Large intestine (tissue), 12 donors: ENCODE results near the gene CYP4F2. TPM values are rescaled to one million over a fixed set of nuclear protein-coding genes. Genes with fewer than 3 reads are reported as not detected.
"Not testable (repeated sequence)": the region's sequence is repeated elsewhere in the genome, so short reads cannot be mapped to it uniquely, and the experiment has no call there.

Source experiments
- DNase-seq, 2 donors: peaks; one replicate each; pipeline versions ENCODE4 v3.0.0 to v3.0.0-alpha.2; 2013
- H3K27ac ChIP-seq: one replicate; pipeline ENCODE4 v1.5.1; 2013; ENCODE audit warnings: low read length
- H3K27me3 ChIP-seq: 2 replicates; pipeline ENCODE4 v1.6.1; 2013; ENCODE audit warnings: low read length; ENCODE audit not compliant: control insufficient read depth, insufficient read depth
- H3K36me3 ChIP-seq: 2 replicates; pipeline ENCODE4 v1.6.1; 2013; ENCODE audit warnings: low read length; ENCODE audit not compliant: control insufficient read depth, insufficient read depth
- H3K4me1 ChIP-seq: one replicate; pipeline ENCODE4 v1.6.1; 2013; ENCODE audit warnings: low read length; ENCODE audit not compliant: control insufficient read depth, insufficient read depth
- H3K4me3 ChIP-seq: one replicate; pipeline ENCODE4 v1.5.1; 2013; ENCODE audit warnings: low read length
- H3K9me3 ChIP-seq: one replicate; pipeline ENCODE4 v1.6.1; 2013; ENCODE audit warnings: mild to moderate bottlenecking, low read depth, low read length, moderate library complexity; ENCODE audit not compliant: control insufficient read depth
- WGBS: methylation state at CpG from one replicate; pipeline ENCODE4 v1.1.5; 2013; ENCODE audit warnings: low lambda C conversion rate; ENCODE audit not compliant: insufficient coverage; 5-methylcytosine and 5-hydroxymethylcytosine counted together
- long read RNA-seq, 11 donors: transcript quantifications; one replicate each; lab custom pipeline, GENCODE V29; 2026
- polyA plus RNA-seq: library from polyadenylated mRNA; unstranded; fragments of 120-200 nt; gene quantifications from one replicate; pipeline ENCODE4 v1.2.1, GENCODE V29; 2013

Gene CYP4F2
- polyA plus RNA-seq = 1.6 TPM
- long read RNA-seq, donor 1 = 0 reads
- long read RNA-seq, donor 2 = 0 reads
- long read RNA-seq, donor 3 = 0 reads
- long read RNA-seq, donor 4 = 0 reads
- long read RNA-seq, donor 5 = 0 reads
- long read RNA-seq, donor 6 = 0 reads
- long read RNA-seq, donor 7 = 0 reads
- long read RNA-seq, donor 8, partial matches to known transcripts = 0 of 1 reads
- long read RNA-seq, donor 8, other reads (novel, unspliced or antisense) = 0 of 1 reads
- long read RNA-seq, donor 9 = 0 reads
- long read RNA-seq, donor 10 = 0 reads
- long read RNA-seq, donor 11 = 0 reads

- no peak within 1 kb of the TSS for H3K27ac ChIP-seq
- H3K4me3 ChIP-seq = no peak within 1 kb of the TSS
- H3K4me1 ChIP-seq = no peaks in the 10 kb centered on the region
- peaks cover 10% of the 10 kb centered on the region for H3K27me3 ChIP-seq
- WGBS = no CpG with 5 or more reads among the region's 3 CpGs
- DNase-seq = peak in 1 of 2 donors; percentile 12
- H3K9me3 ChIP-seq = no peaks in the 10 kb centered on the region
- no peaks in the 10 kb centered on the region for H3K36me3 ChIP-seq
Measured at GRCh38 chr19:15897738-15898276, at the start of gene CYP4F2. CYP4F2 (minus strand) TSS chr19:15898074; CDS start chr19:15897611, 463 bp downstream.

GRCh38 chr19:15945301-15945700 lies 47.4 kb upstream of the CYP4F2 start:
- peaks cover 5% of the 10 kb centered on the region for H3K9me3 ChIP-seq
- no peaks in the 10 kb centered on the region for H3K4me1 ChIP-seq
- DNase-seq = no peak
- no peak overlapping the region for H3K27ac ChIP-seq
- H3K4me3 ChIP-seq = no peak overlapping the region
- H3K27me3 ChIP-seq = no peaks in the 10 kb centered on the region
- no peaks in the 10 kb centered on the region for H3K36me3 ChIP-seq
- 79% methylated on average over 2 of the region's 4 CpGs for WGBS

- Histone ChIP-seq H3K36me3 (no peaks in the 10 kb centered on the region), H3K27ac (no peak overlapping the region), H3K27me3 (no peaks in the 10 kb centered on the region), H3K9me3 (peaks cover 5% of the 10 kb centered on the region), H3K4me3 (no peak overlapping the region), H3K4me1 (no peaks in the 10 kb centered on the region)
- WGBS = 76% methylated on average over 4 of the region's 4 CpGs
- no peak for DNase-seq
Measured at GRCh38 chr19:15944401-15944800, 46.5 kb upstream of the CYP4F2 start.

- Histone ChIP-seq H3K4me1 (no peaks in the 10 kb centered on the region), H3K9me3 (no peaks in the 10 kb centered on the region), H3K27me3 (peaks cover 17% of the 10 kb centered on the region), H3K36me3 (no peaks in the 10 kb centered on the region), H3K27ac (no peak overlapping the region), H3K4me3 (no peak overlapping the region)
- no peak for DNase-seq
- no CpG with 5 or more reads among the region's 2 CpGs for WGBS
Measured at GRCh38 chr19:15937771-15938170, 39.9 kb upstream of the CYP4F2 start.

- DNase-seq = no peak
- no peak overlapping the region for H3K4me3 ChIP-seq
- H3K27ac ChIP-seq = no peak overlapping the region
- no peaks in the 10 kb centered on the region for H3K4me1 ChIP-seq
- H3K27me3 ChIP-seq = peaks cover 17% of the 10 kb centered on the region
- WGBS = no CpG with 5 or more reads among the region's 2 CpGs
- no peaks in the 10 kb centered on the region for H3K36me3 ChIP-seq
- no peaks in the 10 kb centered on the region for H3K9me3 ChIP-seq
Measured at GRCh38 chr19:15936950-15937349, 39.1 kb upstream of the CYP4F2 start.

- DNase-seq = no peak
- Histone ChIP-seq H3K36me3 (no peaks in the 10 kb centered on the region), H3K27ac (no peak overlapping the region), H3K4me1 (no peaks in the 10 kb centered on the region), H3K27me3 (peaks cover 19% of the 10 kb centered on the region), H3K9me3 (no peaks in the 10 kb centered on the region), H3K4me3 (no peak overlapping the region)
- WGBS = no CpG with 5 or more reads among the region's 3 CpGs
Measured at GRCh38 chr19:15936173-15936572, 38.3 kb upstream of the CYP4F2 start.

- Histone ChIP-seq H3K27ac (no peak overlapping the region), H3K4me1 (no peaks in the 10 kb centered on the region), H3K27me3 (peaks cover 24% of the 10 kb centered on the region), H3K36me3 (no peaks in the 10 kb centered on the region), H3K9me3 (no peaks in the 10 kb centered on the region), H3K4me3 (no peak overlapping the region)
- no peak for DNase-seq
- 63% methylated on average over 2 of the region's 3 CpGs for WGBS
Measured at GRCh38 chr19:15935167-15935702, 37.4 kb upstream of the CYP4F2 start.

GRCh38 chr19:15934332-15935078 lies 36.6 kb upstream of the CYP4F2 start, which contains the start of gene CYP4F11:
CYP4F11 (minus strand) TSS chr19:15934529; CDS start chr19:15934408, 121 bp downstream.
- peak; percentile 5 to 36 for DNase-seq
- Histone ChIP-seq H3K27ac (no peak within 1 kb of the TSS), H3K4me3 (no peak within 1 kb of the TSS), H3K4me1 (no peaks in the 10 kb centered on the region), H3K9me3 (no peaks in the 10 kb centered on the region), H3K27me3 (peaks cover 24% of the 10 kb centered on the region), H3K36me3 (no peaks in the 10 kb centered on the region)
- WGBS = no CpG with 5 or more reads among the region's 10 CpGs

- H3K36me3 ChIP-seq, H3K27ac ChIP-seq, H3K4me1 ChIP-seq, DNase-seq, H3K9me3 ChIP-seq, H3K4me3 ChIP-seq: not testable (repeated sequence)
- no CpG with 5 or more reads among the region's 12 CpGs for WGBS
- peaks cover 24% of the 10 kb centered on the region for H3K27me3 ChIP-seq
Measured at GRCh38 chr19:15933761-15934331, 36.0 kb upstream of the CYP4F2 start.

GRCh38 chr19:15928321-15928720 lies 30.4 kb upstream of the CYP4F2 start:
- no peaks in the 10 kb centered on the region for H3K9me3 ChIP-seq
- H3K27ac ChIP-seq = no peak overlapping the region
- no peaks in the 10 kb centered on the region for H3K36me3 ChIP-seq
- H3K4me1 ChIP-seq = no peaks in the 10 kb centered on the region
- DNase-seq = no peak
- peaks cover 9% of the 10 kb centered on the region for H3K27me3 ChIP-seq
- H3K4me3 ChIP-seq = no peak overlapping the region
- WGBS = 100% methylated on average over 1 of the region's 3 CpGs
